ENCODE measurements around the gene ADAMTS7. TPM values are rescaled to one million over a fixed set of nuclear protein-coding genes. Genes with fewer than 3 reads are reported as not detected.
"Not testable (repeated sequence)": the region's sequence is repeated elsewhere in the genome, so short reads cannot be mapped to it uniquely, and the experiment has no call there.

Gene ADAMTS7
- total RNA-seq, 1 donor from 2014 or later, result 10.5 TPM

GRCh38 chr15:78768531-78769408 lies 42.5 kb downstream of the ADAMTS7 start:
- no peak for DNase-seq (ENCODE audit: low read depth)
- TF ChIP-seq CTCF (conservative IDR thresholded peaks at IDR 0.05; ENCODE audit: low read depth, low read length), result no peak
- H3K4me3 ChIP-seq (ENCODE audit: low read depth, low read length), result no peak overlapping the region

GRCh38 chr15:78768096-78768495 lies 43.2 kb downstream of the ADAMTS7 start:
- no peak overlapping the region for H3K4me3 ChIP-seq (ENCODE audit: low read depth, low read length)
- TF ChIP-seq CTCF (conservative IDR thresholded peaks at IDR 0.05; ENCODE audit: low read depth, low read length), result no peak
- DNase-seq (ENCODE audit: low read depth), result no peak

GRCh38 chr15:78767331-78767951 lies 43.8 kb downstream of the ADAMTS7 start:
- no peak for DNase-seq (ENCODE audit: low read depth)
- TF ChIP-seq CTCF (conservative IDR thresholded peaks at IDR 0.05; ENCODE audit: low read depth, low read length), result peak; percentile 21
- H3K4me3 ChIP-seq (ENCODE audit: low read depth, low read length), result no peak overlapping the region

- not testable (repeated sequence) for H3K4me3 ChIP-seq (ENCODE audit: low read depth, low read length); DNase-seq (ENCODE audit: low read depth)
Measured at GRCh38 chr15:78766641-78767071, 44.6 kb downstream of the ADAMTS7 start.

- TF ChIP-seq CTCF (conservative IDR thresholded peaks at IDR 0.05; ENCODE audit: low read depth, low read length), result no peak
- no peak for DNase-seq (ENCODE audit: low read depth)
Measured at GRCh38 chr15:78766041-78766440, 45.2 kb downstream of the ADAMTS7 start.

GRCh38 chr15:78765154-78765860 lies 46.0 kb downstream of the ADAMTS7 start:
- DNase-seq (ENCODE audit: low read depth); H3K4me3 ChIP-seq (ENCODE audit: low read depth, low read length): not testable (repeated sequence)

More at GRCh38 chr15:78766041-78766440, 45.2 kb downstream of the ADAMTS7 start:
- no peak overlapping the region for H3K4me3 ChIP-seq (ENCODE audit: low read depth, low read length)

DNA sequence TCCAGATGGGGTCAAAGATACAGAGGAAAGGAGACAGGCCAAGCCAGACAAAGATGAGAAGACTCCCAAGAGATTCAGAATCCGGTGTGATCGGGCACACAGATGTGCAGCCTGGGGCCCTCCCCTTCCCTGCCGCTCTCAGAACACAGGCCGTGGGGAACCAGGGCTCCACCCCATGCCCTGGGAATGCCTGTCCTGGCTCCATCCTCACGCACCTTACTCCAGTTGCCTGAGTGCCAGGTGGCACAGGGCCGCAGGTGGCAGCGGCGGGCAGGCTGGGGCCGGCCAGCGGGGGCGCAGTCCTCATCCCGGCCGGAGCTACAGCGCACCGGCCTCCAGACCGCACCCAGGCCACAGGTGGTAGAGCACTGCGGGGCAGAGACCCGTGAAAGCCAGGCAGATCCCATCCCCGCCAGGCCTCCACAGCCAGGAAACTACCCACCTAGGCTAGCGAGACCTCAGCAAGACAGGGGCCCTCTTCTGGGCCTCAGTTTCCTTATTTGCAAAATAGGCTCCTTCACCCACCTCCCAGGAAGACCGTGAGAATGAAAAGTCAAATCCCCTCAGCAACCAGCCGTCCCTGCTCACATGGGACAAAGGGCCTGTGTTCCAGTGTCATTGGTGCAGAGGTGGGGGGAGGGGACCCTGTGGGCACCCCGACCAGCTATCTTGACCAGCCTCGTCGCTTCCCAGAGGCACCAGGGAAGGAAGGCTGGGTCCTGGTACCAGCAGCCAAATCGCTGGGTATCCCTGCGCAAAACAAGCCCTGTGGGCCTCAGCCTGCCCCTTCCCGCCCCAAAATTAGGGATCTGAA lies 46.7 kb downstream of the ADAMTS7 start:
- not testable (repeated sequence) for H3K4me3 ChIP-seq (ENCODE audit: low read depth, low read length); DNase-seq (ENCODE audit: low read depth)

DNA sequence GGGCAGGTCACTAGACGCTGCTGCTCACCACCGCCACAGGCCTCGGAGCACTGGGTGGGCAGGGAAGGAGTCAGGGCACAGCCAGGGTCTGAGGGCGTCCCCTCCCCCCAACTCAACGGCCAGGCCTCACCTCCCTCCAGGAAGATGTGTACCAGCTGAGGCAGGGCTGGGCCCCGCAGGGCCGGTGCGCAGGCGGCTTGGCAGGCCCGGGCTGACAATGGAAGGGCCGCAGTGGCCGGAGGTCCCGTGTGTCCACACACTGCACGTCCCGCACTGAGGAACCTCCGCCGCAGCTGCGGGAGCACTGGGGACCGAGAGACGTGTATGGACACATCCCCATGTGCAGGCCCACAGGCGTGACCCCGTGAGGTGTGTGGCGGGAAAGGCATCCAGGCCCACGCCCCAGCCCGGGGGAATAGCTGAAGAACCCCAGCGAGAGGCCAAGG lies 47.4 kb downstream of the ADAMTS7 start:
- TF ChIP-seq CTCF (conservative IDR thresholded peaks at IDR 0.05; ENCODE audit: low read depth, low read length), result no peak
- H3K4me3 ChIP-seq (ENCODE audit: low read depth, low read length), result no peak overlapping the region
- DNase-seq (ENCODE audit: low read depth), result no peak
